Central memory CD8-positive, alpha-beta T cell (primary cell): ENCODE data around the gene RPS15.
A peak's percentile ranks its signal among the peaks of the same experiment; 100 is the strongest.

Source experiments
- ATAC-seq: fragments of 150-1000 bp; cut with Tn5 transposase; replicated peaks from 2 replicates; pipeline ENCODE4 v1.10.0; 2022; ENCODE audit warnings: mild to moderate bottlenecking, moderate FRiP score, moderate number of reproducible peaks; ENCODE audit not compliant: poor library complexity, severe bottlenecking; ENCODE audit errors: extremely low read depth
- DNase-seq, 2 donors: peaks; one replicate each; pipeline ENCODE4 v3.0.0; 2021; ENCODE audit warnings: low spot score in 2 of 2
- H3K27ac Mint-ChIP-seq: one replicate; pipeline ENCODE4 v1.8.0; 2022; ENCODE audit warnings: low read depth, mild to moderate bottlenecking, moderate library complexity, mixed read lengths
- H3K27me3 Mint-ChIP-seq: one replicate; pipeline ENCODE4 v1.8.0; 2022; ENCODE audit warnings: mixed read lengths
- H3K36me3 Mint-ChIP-seq: one replicate; pipeline ENCODE4 v1.8.0; 2022; ENCODE audit warnings: mild to moderate bottlenecking, moderate library complexity, mixed read lengths; ENCODE audit not compliant: insufficient read depth
- H3K4me1 Mint-ChIP-seq: one replicate; pipeline ENCODE4 v1.8.0; 2022; ENCODE audit warnings: mixed read lengths
- H3K4me3 Mint-ChIP-seq: one replicate; pipeline ENCODE4 v1.8.0; 2022; ENCODE audit warnings: mild to moderate bottlenecking, moderate library complexity, mixed read lengths
- H3K9me3 Mint-ChIP-seq: one replicate; pipeline ENCODE4 v1.8.0; 2022; ENCODE audit warnings: mixed read lengths

RPS15 gene

DNA sequence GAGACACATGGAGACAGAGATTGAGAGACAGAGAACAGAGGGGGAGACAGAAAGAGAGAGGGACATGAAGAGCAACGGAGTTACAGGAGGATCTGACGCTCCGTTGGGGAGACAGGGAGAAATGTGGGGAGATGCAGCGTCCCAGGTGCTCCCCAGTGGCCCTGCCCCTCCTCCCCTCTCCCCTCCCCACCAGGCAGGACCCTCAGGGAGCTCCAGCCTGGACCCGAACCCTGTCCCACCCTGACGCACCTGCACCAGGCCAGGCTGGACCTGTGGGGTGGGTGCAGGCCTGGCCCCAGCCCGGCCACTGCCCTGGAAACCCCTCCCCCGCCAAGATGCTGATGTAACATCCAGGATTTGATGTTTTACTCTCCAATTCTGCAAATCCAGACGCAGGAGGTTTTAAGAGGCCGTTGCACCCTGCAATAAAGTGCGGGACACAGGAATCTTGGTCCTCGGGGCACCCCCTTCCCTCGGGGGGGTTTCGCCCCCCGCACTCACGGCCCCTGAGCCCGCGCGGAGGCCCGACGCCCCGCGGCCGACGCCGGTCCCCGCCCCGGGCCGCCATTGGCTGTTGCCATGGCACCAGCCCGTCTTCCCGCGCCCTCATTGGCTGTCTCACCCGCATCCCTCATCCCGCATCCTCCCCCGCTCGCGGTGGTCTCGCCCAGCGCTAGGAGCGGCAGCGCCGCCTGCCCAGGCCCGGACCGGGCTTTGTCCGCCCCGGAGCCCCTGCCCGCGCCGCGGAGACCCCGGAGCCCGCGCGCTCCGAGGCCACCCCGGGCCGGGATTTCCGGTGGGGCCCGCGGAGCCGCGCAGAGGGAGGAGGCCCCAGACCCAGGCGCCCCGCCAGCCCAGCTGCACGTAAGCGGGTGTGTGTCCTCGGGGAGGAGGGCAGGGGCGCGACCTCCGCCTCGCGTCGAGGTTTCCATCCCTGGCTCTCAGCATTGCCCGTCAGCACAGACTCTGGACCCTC is 11.6 kb downstream of the RPS15 start, which contains the start of gene APC2:
APC2 (plus strand) TSS at position 655 of the 976 bp plus-strand sequence. CDS start 2,881 bp downstream, outside the sequence.
- Mint-ChIP-seq H3K27me3 (peaks cover 73% of the 10 kb centered on the region), H3K27ac (peak within 1 kb of the TSS; percentile 65), H3K9me3 (no peaks in the 10 kb centered on the region), H3K36me3 (peaks cover 18% of the 10 kb centered on the region), H3K4me1 (peaks cover 25% of the 10 kb centered on the region), H3K4me3 (peak within 1 kb of the TSS; percentile 31)
- DNase-seq: no peak
- no peak for ATAC-seq

DNA sequence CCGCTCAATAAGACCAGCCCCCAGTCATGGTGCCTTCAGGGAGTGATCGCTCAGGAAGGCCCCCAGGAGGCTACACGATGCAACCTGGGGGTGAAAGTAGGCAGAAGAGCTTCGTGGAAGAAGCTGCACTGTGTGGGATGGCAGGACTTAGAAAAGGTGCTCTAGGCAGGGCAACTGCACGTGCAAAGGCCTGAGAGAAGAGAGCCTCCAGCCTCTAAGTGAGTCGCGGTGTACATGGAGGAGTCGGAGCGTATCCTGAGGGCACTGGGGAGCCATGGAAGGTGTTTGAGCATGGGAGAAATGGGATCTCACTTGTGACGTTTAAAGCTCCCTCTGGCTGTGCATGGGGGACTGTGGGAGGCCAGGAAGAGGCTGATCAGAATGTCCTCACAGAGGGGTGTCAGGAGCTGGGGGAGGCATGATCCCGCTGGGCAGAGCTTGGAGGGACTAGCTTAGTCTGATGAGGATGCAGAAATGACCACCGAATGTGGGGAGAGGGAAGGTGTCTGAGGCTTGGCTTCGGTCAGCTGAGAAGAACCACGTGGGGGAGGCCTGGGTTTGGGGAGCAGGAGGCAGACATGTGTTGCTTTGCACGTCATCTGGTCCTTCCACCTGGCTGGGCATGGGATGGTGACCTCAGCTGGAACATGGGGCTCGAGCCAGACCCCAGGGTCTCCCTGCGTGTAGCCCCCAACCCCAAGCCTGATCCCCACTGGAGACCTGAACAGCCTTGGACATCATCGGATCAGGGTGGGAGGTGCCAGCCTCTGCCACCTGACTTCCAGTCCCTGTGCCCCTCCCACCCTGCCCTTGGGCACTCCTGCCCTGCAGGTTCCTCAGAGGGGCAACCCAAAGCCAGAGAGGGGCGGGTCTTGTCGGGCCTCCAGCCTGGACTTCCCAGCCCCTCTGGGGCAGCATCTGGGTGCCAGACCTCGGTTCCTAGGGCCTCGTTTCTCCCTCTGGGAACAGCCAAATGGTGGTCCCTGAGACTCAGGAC is 12.8 kb downstream of the RPS15 start:
- Mint-ChIP-seq H3K9me3 (no peaks in the 10 kb centered on the region), H3K4me3 (peak overlapping the region; percentile 0), H3K27ac (peak overlapping the region; percentile 65), H3K4me1 (peaks cover 28% of the 10 kb centered on the region), H3K36me3 (peaks cover 16% of the 10 kb centered on the region), H3K27me3 (peaks cover 86% of the 10 kb centered on the region)
- ATAC-seq: no peak
- no peak for DNase-seq

DNA sequence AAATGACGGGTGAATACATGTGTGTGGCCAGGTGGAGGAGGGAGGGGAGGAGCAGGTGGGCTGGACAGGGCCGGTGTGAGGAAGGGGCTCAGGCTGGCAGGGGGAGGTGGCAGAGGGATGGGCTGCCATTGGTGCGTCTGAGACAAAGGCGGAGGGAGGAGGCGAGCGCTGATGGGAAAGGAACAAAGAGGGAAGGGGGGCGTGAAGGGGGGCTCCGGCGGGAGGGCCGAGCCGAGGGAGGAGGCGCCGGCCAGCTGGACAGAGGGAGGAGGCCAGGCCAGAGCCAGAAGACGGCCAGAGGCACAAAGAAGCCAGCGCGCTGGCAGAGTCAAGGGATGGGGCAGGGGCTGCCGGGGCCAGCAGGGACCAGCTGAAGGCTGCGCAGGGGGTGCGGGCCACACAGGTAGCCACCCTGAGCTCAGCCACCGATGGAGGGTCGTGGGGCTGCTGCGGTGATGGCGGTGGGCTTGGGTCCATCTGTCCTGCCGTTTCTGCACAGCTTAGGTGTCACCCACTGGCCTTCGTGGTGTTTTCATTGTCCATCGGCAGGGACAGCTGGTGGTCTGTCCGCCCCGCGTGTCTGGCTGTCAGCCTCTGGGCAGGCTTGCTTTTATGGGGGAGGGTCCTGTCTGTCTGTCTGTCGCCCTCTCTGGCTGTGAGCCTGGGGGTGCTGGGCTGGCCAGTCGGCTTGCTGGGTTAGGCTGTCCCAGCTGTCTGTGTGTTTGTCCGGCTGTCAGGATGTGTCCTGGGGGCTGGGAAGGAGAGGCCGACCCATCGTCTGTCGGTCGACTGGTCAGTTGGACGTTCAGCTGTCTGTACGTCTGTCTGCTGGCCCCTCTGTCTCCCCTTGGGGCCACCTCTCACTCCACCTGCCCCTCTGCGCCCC is 14.0 kb downstream of the RPS15 start:
- no peak overlapping the region for H3K4me3 Mint-ChIP-seq
- peaks cover 28% of the 10 kb centered on the region for H3K4me1 Mint-ChIP-seq
- DNase-seq (no peak), ATAC-seq (no peak)
- H3K9me3 Mint-ChIP-seq: no peaks in the 10 kb centered on the region
- peaks cover 82% of the 10 kb centered on the region for H3K27me3 Mint-ChIP-seq
- H3K36me3 Mint-ChIP-seq: peaks cover 15% of the 10 kb centered on the region
- no peak overlapping the region for H3K27ac Mint-ChIP-seq

DNA sequence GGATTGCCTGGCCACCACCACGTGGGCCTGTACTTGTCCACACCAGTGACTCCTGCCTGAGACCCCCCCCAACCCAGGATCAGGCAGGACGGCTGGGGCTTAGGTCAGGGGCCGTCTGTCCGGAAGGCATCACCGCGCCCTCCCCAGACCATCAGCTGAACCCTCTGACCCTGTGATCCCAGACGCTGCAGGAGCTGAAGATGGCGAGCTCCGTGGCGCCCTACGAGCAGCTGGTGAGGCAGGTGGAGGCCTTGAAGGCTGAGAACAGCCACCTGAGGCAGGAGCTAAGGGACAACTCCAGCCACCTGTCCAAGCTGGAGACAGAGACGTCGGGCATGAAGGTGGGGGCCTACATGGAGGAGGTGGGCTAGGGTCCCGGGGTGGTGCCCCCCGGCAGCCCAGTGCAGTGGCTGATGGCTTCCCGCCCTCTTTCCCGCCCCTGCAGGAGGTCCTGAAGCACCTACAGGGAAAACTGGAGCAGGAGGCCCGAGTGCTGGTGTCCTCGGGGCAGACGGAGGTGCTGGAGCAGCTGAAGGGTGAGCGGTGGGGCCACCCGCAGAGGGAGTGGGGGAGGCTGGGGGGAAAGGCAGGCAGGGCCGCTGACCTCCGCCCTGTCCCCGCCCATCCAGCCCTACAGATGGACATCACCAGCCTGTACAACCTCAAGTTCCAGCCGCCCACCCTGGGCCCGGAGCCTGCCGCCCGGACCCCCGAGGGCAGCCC is 14.8 kb downstream of the RPS15 start:
- peaks cover 28% of the 10 kb centered on the region for H3K4me1 Mint-ChIP-seq
- no peaks in the 10 kb centered on the region for H3K9me3 Mint-ChIP-seq
- no peak for ATAC-seq
- peaks cover 74% of the 10 kb centered on the region for H3K27me3 Mint-ChIP-seq
- H3K36me3 Mint-ChIP-seq: peaks cover 9% of the 10 kb centered on the region
- no peak for DNase-seq
- H3K27ac Mint-ChIP-seq: no peak overlapping the region
- no peak overlapping the region for H3K4me3 Mint-ChIP-seq

DNA sequence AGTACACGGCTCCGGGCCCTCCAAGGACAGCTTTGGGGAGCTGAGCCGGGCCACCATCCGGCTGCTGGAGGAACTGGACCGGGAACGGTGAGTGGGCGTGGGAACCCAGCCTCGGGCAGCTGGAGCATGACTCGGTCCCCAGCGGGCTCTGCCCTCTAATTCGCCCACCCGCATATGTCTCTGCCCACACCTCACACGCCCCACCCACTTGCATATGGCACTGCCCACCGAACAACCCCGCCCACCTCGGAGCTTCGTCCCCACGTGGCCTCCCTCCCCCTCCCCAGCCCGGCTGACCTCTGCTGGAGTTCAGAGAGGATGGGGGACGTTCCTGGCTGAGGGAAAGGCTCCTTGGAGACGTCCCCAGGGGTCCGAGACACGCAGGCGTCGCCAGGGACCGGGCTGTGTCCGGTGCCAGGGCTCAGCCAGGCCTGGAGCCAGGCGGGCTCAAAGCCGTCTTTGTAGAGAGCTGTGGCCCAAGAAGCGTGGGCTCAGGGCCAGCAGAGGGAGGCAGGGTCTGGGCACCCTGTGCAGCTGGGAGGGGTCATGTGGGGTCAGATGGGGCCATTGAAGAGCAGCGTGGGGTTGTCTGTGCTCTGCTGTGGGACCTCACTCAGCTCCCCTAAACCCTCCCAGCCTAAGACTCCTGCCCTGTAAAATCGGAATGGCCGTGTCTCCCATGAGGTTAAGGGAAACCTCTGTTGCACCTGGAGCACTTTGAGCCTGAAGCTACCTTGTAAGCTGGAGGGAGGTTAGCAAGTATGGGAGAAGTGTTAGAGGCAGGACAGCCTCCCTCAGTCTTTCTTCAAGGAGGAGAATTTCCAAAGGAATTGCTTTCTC is 15.5 kb downstream of the RPS15 start:
- H3K27ac Mint-ChIP-seq: no peak overlapping the region
- H3K4me3 Mint-ChIP-seq: peak overlapping the region; percentile 47
- no peaks in the 10 kb centered on the region for H3K9me3 Mint-ChIP-seq
- no peak for ATAC-seq
- H3K4me1 Mint-ChIP-seq: peaks cover 28% of the 10 kb centered on the region
- H3K36me3 Mint-ChIP-seq: peaks cover 8% of the 10 kb centered on the region
- H3K27me3 Mint-ChIP-seq: peaks cover 66% of the 10 kb centered on the region
- DNase-seq: no peak

DNA sequence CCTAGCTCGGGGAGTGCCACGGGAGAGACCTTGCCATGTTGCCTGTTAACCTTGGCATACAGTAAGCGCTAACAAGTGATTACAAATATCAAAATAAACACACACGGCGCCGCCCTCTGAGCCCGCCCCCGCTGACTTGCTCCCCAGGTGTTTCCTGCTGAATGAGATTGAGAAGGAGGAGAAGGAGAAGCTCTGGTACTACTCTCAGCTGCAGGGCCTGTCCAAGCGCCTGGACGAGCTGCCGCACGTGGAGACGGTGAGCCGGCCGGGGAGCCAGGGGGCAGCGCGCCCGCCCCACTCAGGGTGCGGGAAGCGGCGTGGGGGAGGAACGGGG is 16.8 kb downstream of the RPS15 start:
- Mint-ChIP-seq H3K9me3 (no peaks in the 10 kb centered on the region), H3K4me3 (peak overlapping the region; percentile 43), H3K27me3 (peaks cover 57% of the 10 kb centered on the region), H3K27ac (no peak overlapping the region), H3K4me1 (peaks cover 23% of the 10 kb centered on the region), H3K36me3 (peaks cover 10% of the 10 kb centered on the region)
- ATAC-seq: no peak
- DNase-seq: no peak

DNA sequence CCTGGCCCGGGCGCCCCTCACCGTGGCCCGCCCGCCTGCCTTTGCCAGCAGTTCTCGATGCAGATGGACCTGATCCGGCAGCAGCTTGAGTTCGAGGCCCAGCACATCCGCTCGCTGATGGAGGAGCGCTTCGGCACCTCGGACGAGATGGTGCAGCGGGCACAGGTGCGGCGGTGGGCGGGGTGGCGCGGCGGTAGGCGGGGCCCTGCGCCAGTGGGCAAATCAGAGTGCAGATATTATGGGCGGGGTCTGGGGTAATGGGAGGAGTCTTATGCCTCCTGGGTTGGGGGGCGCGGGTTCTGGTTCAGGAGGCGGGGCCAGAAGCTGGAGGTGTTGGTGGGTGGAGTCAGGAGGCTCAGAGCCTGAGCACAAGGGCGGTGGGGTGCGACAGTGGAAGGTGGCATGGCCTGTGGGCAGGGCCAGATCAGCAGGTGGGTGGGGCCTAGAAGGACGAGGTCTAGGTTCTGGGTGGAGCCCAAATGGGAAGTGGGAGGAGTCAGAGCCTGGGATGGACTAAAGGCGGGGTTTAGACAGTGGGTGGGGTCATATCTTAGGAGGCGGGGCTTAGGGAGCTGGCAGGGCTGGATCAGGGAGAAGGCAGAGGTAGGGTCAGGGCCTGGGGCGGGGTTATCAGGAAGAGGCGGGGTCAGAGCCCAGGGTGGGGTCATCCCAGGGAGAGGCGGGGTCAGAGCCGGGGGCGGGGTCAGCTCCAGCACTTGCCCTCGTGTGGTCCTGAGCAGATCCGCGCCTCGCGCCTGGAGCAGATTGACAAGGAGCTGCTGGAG is 17.3 kb downstream of the RPS15 start:
- peaks cover 21% of the 10 kb centered on the region for H3K4me1 Mint-ChIP-seq
- H3K27ac Mint-ChIP-seq: peak overlapping the region; percentile 41
- peak overlapping the region; percentile 43 for H3K4me3 Mint-ChIP-seq
- peaks cover 53% of the 10 kb centered on the region for H3K27me3 Mint-ChIP-seq
- peaks cover 10% of the 10 kb centered on the region for H3K36me3 Mint-ChIP-seq
- no peaks in the 10 kb centered on the region for H3K9me3 Mint-ChIP-seq
- ATAC-seq (peak; percentile 44), DNase-seq (peak in 1 of 2 donors; percentile 37)

DNA sequence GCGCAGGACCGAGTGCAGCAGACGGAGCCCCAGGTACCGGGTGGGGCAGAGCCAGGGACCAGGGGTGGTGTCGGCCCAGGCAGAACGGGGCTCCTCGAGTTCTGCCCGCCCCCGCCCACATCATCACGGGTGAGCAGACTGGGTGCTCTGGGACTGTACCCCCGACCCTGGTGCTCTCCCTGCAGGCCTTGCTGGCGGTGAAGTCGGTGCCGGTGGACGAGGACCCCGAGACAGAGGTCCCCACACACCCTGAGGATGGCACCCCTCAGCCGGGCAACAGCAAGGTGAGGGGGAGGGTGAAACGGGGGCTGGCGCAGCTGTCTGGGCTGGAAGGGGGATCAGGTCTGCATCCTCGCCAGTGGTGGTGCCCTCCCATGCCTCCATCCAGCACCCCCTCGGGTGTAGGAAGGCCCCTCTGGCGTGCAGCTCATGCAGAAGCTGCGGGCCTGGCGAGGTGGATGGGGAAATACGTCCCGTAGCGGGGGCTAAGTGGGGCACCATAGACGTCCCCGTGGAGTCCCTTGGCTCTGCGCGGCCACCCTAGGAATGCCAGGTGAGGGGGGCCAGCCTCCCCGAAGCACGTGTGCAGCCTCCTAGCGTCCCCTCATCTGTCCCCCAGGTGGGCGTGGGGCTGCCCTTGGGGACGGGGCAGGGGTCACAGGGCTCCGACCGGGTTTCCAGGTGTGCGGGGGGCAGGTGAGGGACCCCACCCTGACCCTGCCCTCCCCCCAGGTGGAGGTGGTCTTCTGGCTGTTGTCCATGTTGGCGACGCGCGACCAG is 18.1 kb downstream of the RPS15 start:
- Mint-ChIP-seq H3K4me3 (no peak overlapping the region), H3K27ac (no peak overlapping the region), H3K36me3 (peaks cover 10% of the 10 kb centered on the region)

DNA sequence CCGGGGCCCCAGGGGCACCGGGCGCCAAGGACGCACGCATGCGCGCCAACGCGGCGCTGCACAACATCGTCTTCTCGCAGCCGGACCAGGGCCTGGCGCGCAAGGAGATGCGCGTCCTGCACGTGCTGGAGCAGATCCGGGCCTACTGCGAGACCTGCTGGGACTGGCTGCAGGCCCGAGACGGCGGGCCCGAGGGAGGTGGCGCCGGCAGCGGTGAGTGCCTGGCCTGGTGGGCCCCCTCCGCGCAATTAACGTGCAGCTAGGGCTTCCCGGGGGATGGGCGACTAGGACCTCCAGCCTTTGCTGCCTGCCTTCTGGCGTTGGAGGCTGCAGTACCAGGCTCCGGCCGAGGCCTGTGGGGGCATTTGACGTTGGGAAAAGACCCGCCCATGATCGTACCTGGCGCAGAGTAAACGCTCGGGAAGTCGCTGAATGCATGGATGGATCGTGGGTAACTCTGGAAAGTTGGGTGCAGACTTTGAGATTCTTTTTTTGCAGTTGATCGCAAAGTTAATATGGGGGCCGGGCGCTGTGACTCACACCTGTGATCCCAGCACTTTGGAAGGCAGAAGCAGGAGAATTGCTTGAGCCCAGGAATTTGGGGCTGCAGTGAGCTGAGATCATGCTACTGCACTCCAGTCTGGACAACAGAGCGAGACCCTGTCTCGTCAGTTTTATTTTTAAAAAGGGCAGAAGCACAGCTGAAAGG is 19.0 kb downstream of the RPS15 start:
- Mint-ChIP-seq H3K9me3 (no peaks in the 10 kb centered on the region), H3K27me3 (peaks cover 37% of the 10 kb centered on the region), H3K36me3 (peaks cover 10% of the 10 kb centered on the region), H3K27ac (no peak overlapping the region), H3K4me1 (peaks cover 16% of the 10 kb centered on the region), H3K4me3 (no peak overlapping the region)
- no peak for ATAC-seq
- no peak for DNase-seq

More for the DNA sequence above, 18.1 kb downstream of the RPS15 start:
- DNase-seq (no peak), ATAC-seq (no peak)
- H3K9me3 Mint-ChIP-seq: no peaks in the 10 kb centered on the region
- H3K4me1 Mint-ChIP-seq: peaks cover 16% of the 10 kb centered on the region
- H3K27me3 Mint-ChIP-seq: peaks cover 45% of the 10 kb centered on the region
